K562 (cell line): ENCODE data around the gene C1orf74. TPM values are rescaled to one million over a fixed set of nuclear protein-coding genes. Genes with fewer than 3 reads are reported as not detected.

Experiments used
- ATAC-seq: fragments of 200-7000 bp; cut with Tn5 transposase; 3 replicates; pipeline ENCODE4 v1.9.1; 2020; ENCODE audit warnings: moderate library complexity
- BruUV-seq: library from RNA; stranded (reverse); fragments of 400-500 nt; replicated peaks from 2 replicates; lab custom pipeline; 2021; lab: Mats Ljungman, UMichigan
- CTCF ChIA-PET: fragments of 300-600 bp; formaldehyde crosslinking; extraction: SDS; loops from one replicate; lab custom pipeline; 2021; ENCODE audit warnings: low intra/inter-chr PET ratio; lab: Yijun Ruan, JAX
- POLR2A ChIA-PET: fragments of 300-600, 350-650 bp; sonication (Branson Sonifier 250); formaldehyde crosslinking; extraction: SDS; loops from one replicate; lab custom pipeline; 2021; ENCODE audit warnings: antibody characterized with exemption, inconsistent platforms; lab: Yijun Ruan, JAX
- DNase-seq, 4 experiments: peaks; one replicate each; pipeline versions ENCODE4 v3.0.0 to v3.0.0-alpha.2; 2011 to 2018; ENCODE audit warnings: low spot score in 3 of 4, mixed read lengths in 3 of 4; ENCODE audit errors: extremely low read depth in 1 of 4
- FAIRE-seq: peaks from 2 replicates; lab custom pipeline; 2011; peaks lifted over from hg19 to GRCh38; lab: Jason Lieb, UNC
- H2AFZ ChIP-seq: 2 replicates; pipeline ENCODE4 v1.6.0; 2011; ENCODE audit warnings: low read depth, low read length, control low read depth, inconsistent platforms
- H3K27ac ChIP-seq: fragments of 200-600 bp; 3 replicates; pipeline ENCODE4 v1.8.0; 2011; ENCODE audit warnings: low read depth, mild to moderate bottlenecking, control low read depth, inconsistent platforms, low read length, moderate library complexity, mixed read lengths; ENCODE audit errors: extremely low read depth
- H3K27me3 ChIP-seq, 2 experiments: fragments of 300-600 bp in 1 of 2; 2 replicates in 1 of 2; 3 replicates in 1 of 2; pipeline versions ENCODE4 v1.6.0 to v1.8.0; 2011; ENCODE audit warnings: inconsistent platforms in 2 of 2, low read length in 2 of 2, mild to moderate bottlenecking in 1 of 2, mixed read lengths in 1 of 2, moderate library complexity in 1 of 2; ENCODE audit not compliant: control insufficient read depth in 2 of 2, insufficient read depth in 2 of 2
- H3K36me3 ChIP-seq: fragments of 300-600 bp; 3 replicates; pipeline ENCODE4 v1.8.0; 2011; ENCODE audit warnings: mild to moderate bottlenecking, low read length, inconsistent platforms; ENCODE audit not compliant: control insufficient read depth, insufficient read depth
- H3K4me1 ChIP-seq, 2 experiments: fragments of 200-600 bp in 1 of 2; replicated peaks in 1 of 2; 2 replicates in 1 of 2; 3 replicates in 1 of 2; pipeline versions ENCODE4 v1.5.1 to v1.8.0; 2011; ENCODE audit warnings: inconsistent platforms in 2 of 2, low read length in 2 of 2, mild to moderate bottlenecking in 1 of 2, mixed read lengths in 1 of 2, moderate library complexity in 1 of 2; ENCODE audit not compliant: control insufficient read depth in 2 of 2, insufficient read depth in 2 of 2
- H3K4me2 ChIP-seq: 2 replicates; pipeline ENCODE4 v1.6.1; 2011; ENCODE audit warnings: low read length, control low read depth, inconsistent platforms, mixed read lengths; ENCODE audit not compliant: insufficient read depth
- H3K4me3 ChIP-seq: fragments of 200-600 bp; sonication (generic), shearing (Covaris generic); 2 replicates; pipeline ENCODE4 v1.5.1; 2016; ENCODE audit warnings: control low read depth, inconsistent platforms
- H3K79me2 ChIP-seq: fragments of 200-600 bp; 3 replicates; pipeline ENCODE4 v1.8.0; 2011; ENCODE audit warnings: low read length, inconsistent platforms; ENCODE audit not compliant: control insufficient read depth, insufficient read depth
- H3K9ac ChIP-seq, 2 experiments: 2 replicates each; pipeline versions ENCODE4 v1.6.0 to v1.6.1; 2011; ENCODE audit warnings: low read depth in 2 of 2, low read length in 2 of 2, control low read depth in 1 of 2, inconsistent platforms in 1 of 2, mild to moderate bottlenecking in 1 of 2, mixed read lengths in 1 of 2; ENCODE audit not compliant: insufficient read depth in 1 of 2
- H3K9me1 ChIP-seq: one replicate; pipeline ENCODE4 v1.6.0; 2011; ENCODE audit warnings: inconsistent platforms, mild to moderate bottlenecking, low read length, moderate library complexity; ENCODE audit not compliant: control insufficient read depth, insufficient read depth
- H3K9me3 ChIP-seq: replicated peaks from 2 replicates; pipeline ENCODE4 v1.5.1; 2011; ENCODE audit warnings: low read depth, low read length, inconsistent platforms; ENCODE audit not compliant: control insufficient read depth, insufficient read depth
- H4K20me1 ChIP-seq: replicated peaks from 2 replicates; pipeline ENCODE4 v1.6.1; 2011; ENCODE audit warnings: low read length, inconsistent platforms, mixed read lengths; ENCODE audit not compliant: control insufficient read depth, insufficient read depth
- CHD2 ChIP-seq: IDR thresholded peaks from 2 replicates; pipeline ENCODE4 v1.6.1; 2011; ENCODE audit warnings: low read depth, low read length
- GTF2E2 ChIP-seq: fragments of 200-800 bp; sonication (Bioruptor generic); IDR thresholded peaks from 2 replicates; pipeline ENCODE4 v1.6.1; 2016; ENCODE audit warnings: missing genetic modification characterization, missing compliant biosample characterization
- LCOR ChIP-seq: sonication (generic); formaldehyde crosslinking; IDR thresholded peaks from 2 replicates; pipeline ENCODE4 v1.8.0; 2022; ENCODE audit warnings: mild to moderate bottlenecking, missing genetic modification reagents
- MAFG ChIP-seq: fragments of 450-650 bp; conservative IDR thresholded peaks from 2 replicates; pipeline ENCODE4 v1.6.1; 2016; ENCODE audit warnings: missing genetic modification characterization, missing compliant biosample characterization
- OTX1 ChIP-seq: fragments of 450-650 bp; formaldehyde crosslinking; IDR thresholded peaks from 2 replicates; pipeline ENCODE4 v1.4.0; 2022; ENCODE audit warnings: mild to moderate bottlenecking
- RBM39 ChIP-seq: fragments of 200-400 bp; formaldehyde crosslinking; optimal IDR thresholded peaks from 2 replicates; pipeline ENCODE3; 2018; ENCODE audit warnings: low read depth, low read length
- SMAD2 ChIP-seq: fragments of 150-350 bp; IDR thresholded peaks from 2 replicates; pipeline ENCODE4 v1.6.1; 2014; ENCODE audit warnings: low read depth, mild to moderate bottlenecking, low read length
- THRA ChIP-seq: fragments of 450-650 bp; IDR thresholded peaks from 2 replicates; pipeline ENCODE4 v1.6.1; 2017; ENCODE audit warnings: mild to moderate bottlenecking, moderate library complexity
- ZNF695 ChIP-seq: fragments of 450-650 bp; formaldehyde crosslinking; IDR thresholded peaks from 2 replicates; pipeline ENCODE4 v1.4.0; 2020; ENCODE audit warnings: mild to moderate bottlenecking, moderate library complexity
- WGBS: fragments of 100-300 bp; shearing (Covaris generic); methylation state at CpG from one replicate; pipeline ENCODE4 v1.1.6; 2016; ENCODE audit warnings: low coverage, mixed read lengths; ENCODE audit not compliant: insufficient coverage; ENCODE audit errors: missing lambda C conversion rate; 5-methylcytosine and 5-hydroxymethylcytosine counted together
- in situ Hi-C: fragments of 300-500 bp; cut with MboI; formaldehyde crosslinking; loops from 4 replicates; pipeline ENCODE4 v1.15.0; 2018; ENCODE audit warnings: inconsistent platforms, mixed read lengths
- intact Hi-C: fragments of 100-400 bp; cut with micrococcal nuclease; formaldehyde crosslinking; loops from 2 replicates; pipeline ENCODE4 v1.14.2; 2022
- polyA plus RNA-seq, 8 experiments: library from polyadenylated mRNA; depleted of rRNA in 4 of 8; stranded (reverse) in 5 of 8; unstranded in 3 of 8; fragments of >200 nt; fragmentation: Nextera tagmentation in 2 of 8; fragmentation: Illumina TruSeq in 1 of 8; extraction: Ambion mirVana in 2 of 8; extraction: Trizol in 1 of 8; gene quantifications; 2 replicates each; pipeline versions ENCODE4 v1.2.1 to v1.2.3, GENCODE V29; 2011 to 2014; ENCODE audit warnings: inconsistent platforms in 1 of 8, missing spikeins in 1 of 8
- total RNA-seq, 7 experiments: library from RNA; depleted of rRNA in 6 of 7; stranded (reverse); fragments of >200 nt in 6 of 7; fragmentation: Illumina TruSeq in 2 of 7; extraction: Trizol in 2 of 7; gene quantifications; 2 replicates each; pipeline versions ENCODE4 v1.2.1 to v1.2.3, GENCODE V29; 2011 to 2021; ENCODE audit warnings: low replicate concordance in 1 of 7
- TF ChIP-seq, protein P1 (sequence below): sonication (generic); formaldehyde crosslinking; IDR thresholded peaks from 2 replicates; pipeline ENCODE4 v1.8.0; 2022; ENCODE audit warnings: mild to moderate bottlenecking, missing genetic modification reagents

Gene C1orf74
- total and polyA plus RNA-seq, 9 of the 15 experiments (the other 6 are each of a cell fraction or from before 2014, with no cell fraction given) = 4.0 to 7.6 (median 5.7) TPM

- TF ChIP-seq, protein P1, sequence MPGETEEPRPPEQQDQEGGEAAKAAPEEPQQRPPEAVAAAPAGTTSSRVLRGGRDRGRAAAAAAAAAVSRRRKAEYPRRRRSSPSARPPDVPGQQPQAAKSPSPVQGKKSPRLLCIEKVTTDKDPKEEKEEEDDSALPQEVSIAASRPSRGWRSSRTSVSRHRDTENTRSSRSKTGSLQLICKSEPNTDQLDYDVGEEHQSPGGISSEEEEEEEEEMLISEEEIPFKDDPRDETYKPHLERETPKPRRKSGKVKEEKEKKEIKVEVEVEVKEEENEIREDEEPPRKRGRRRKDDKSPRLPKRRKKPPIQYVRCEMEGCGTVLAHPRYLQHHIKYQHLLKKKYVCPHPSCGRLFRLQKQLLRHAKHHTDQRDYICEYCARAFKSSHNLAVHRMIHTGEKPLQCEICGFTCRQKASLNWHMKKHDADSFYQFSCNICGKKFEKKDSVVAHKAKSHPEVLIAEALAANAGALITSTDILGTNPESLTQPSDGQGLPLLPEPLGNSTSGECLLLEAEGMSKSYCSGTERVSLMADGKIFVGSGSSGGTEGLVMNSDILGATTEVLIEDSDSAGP = no peak
- no peak for TF ChIP-seq MAFG
- no peak for TF ChIP-seq OTX1 (CRISPR knock-in tag)
- TF ChIP-seq LCOR (CRISPR knock-in tag) = no peak
- TF ChIP-seq CHD2 = no peak
- no peak for TF ChIP-seq GTF2E2 (tag)
- no peak for TF ChIP-seq SMAD2
- TF ChIP-seq ZNF695 (CRISPR knock-in tag) = no peak
Observed at GRCh38 chr1:209737118-209737505, 47.2 kb downstream of the C1orf74 start (continued).

DNA sequence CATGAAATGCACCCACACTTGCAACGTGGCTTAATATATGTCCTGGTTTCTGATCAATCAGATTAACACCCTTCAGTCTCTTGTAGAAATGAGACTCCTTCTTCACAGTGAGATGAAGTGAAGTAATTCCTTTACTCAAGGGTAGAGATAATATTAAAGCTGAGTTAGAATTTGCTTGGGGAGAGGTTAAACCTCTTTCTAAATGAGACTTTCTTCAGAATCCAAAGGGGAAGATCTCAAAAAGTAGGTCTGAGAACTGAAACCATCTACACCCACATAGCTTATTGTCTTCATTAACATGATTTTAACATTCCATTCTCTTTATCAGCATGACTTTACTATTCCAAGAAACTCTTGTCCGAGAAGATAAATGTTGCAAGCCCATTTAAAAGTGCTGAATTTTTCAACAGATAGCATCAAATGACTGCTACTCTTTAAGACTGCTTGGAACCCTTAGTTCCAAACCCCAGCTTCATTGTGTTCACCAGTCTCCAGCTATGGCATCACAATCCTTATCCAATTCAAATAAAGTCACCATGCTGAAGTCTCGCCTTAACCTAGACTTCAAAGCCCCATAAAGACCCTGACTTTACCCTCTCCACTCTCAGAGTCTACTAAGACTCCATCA lies 47.8 kb downstream of the C1orf74 start:
- Histone ChIP-seq H3K4me3 (no peak overlapping the region), H4K20me1 (no peaks in the 10 kb centered on the region), H2AFZ (no peak overlapping the region), H3K27me3 (peaks cover 4 to 6% of the 10 kb centered on the region in 2 experiments; a peak in 2 of 5 replicates), H3K9ac (no peak overlapping the region), H3K27ac (no peak overlapping the region), H3K4me1 (no peaks in the 10 kb centered on the region), H3K79me2 (no peaks in the 10 kb centered on the region), H3K4me2 (no peak overlapping the region), H3K9me3 (no peaks in the 10 kb centered on the region), H3K36me3 (no peaks in the 10 kb centered on the region), H3K9me1 (no peaks in the 10 kb centered on the region)
- in situ Hi-C loops (no loop called here), intact Hi-C loops (no loop called here)
- DNase-seq (no peak), ATAC-seq (no peak), FAIRE-seq (no peak)
- no TSS peak for BruUV-seq
- POLR2A ChIA-PET = interaction anchor here (0.6 to 1.4 kb wide), 5 partner anchors 9 to 22 kb away, joined by 3 to 7 read pairs (median 4); no protein-coding TSS in a partner anchor
- WGBS = 2% methylated on average over 3 of the region's 3 CpGs
- CTCF ChIA-PET = interaction anchor here (0.6 kb wide), 1 partner anchor 184 kb away, joined by 6 read pairs; no protein-coding TSS in a partner anchor
- TF ChIP-seq THRA (no peak), RBM39 (no peak)
